ENCODE results near the gene CSRP1. TPM values are rescaled to one million over a fixed set of nuclear protein-coding genes. Genes with fewer than 3 reads are reported as not detected.
A peak's percentile ranks its signal among the peaks of the same experiment; 100 is the strongest.

Gene CSRP1
- total RNA-seq, 1 experiment from 2014 or later: 94.4 TPM

DNA sequence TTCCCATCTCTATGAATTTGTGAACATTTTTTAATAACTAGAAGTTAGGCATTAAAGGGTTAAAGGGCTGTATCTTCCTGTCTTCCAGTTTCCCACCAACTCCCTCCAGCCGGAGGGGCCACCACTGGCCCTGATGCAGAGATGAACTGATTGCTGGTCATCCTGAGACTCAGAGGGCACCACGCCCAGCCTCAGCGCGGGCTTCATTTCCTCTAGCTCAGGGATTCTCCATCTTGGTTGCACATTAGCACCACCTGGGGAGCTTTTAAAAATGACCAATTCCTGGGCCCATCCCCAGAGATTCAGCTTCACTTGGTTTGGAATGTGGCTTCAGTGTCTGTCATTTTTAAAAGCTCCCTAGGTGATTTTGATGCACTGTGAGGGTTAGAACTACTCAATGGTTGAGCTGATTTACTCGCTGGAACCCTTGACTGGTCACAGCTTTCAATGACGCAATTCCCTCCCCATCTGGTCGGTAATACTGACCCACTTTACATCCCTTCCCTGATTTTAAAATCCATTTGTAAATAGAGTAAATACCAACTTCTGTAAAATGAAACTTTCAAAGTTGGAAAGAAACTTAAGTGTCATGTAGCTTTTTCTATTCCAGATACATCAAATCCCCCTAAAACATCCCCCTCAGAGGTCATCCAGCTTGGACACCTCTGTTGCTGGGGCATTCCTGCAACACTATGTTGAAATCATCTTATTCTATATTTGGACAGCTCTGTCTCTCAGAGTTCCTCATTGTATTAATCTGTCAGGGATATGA lies 37.1 kb upstream of the CSRP1 start:
- H3K4me1 ChIP-seq (ENCODE audit: control insufficient read depth, insufficient read depth, low read length): peaks cover 12% of the 10 kb centered on the region
- DNase-seq (ENCODE audit: low read depth, low spot score): no peak
- BruUV-seq (replicated peaks): no TSS peak
- ChIA-PET POLR2A (interaction anchor here (0.6 kb wide), 1 partner anchor 31 kb away, joined by 6 read pairs; no protein-coding TSS in a partner anchor), CTCF (no interaction called here)
- in situ Hi-C loops (cut with HindIII; ENCODE audit: low pct_unique_long_range_greater_than_20kb, low sequenced_read_pairs) (no loop called here), intact Hi-C loops (cut with micrococcal nuclease; ENCODE audit: unreplicated experiment) (no loop called here)
- no peak for TF ChIP-seq REST (IDR thresholded peaks at IDR 0.05; ENCODE audit: insufficient read depth in 1 of 2, low read depth in 2 of 2, low read length in 1 of 2)
- TF ChIP-seq POLR2AphosphoS5 (IDR thresholded peaks at IDR 0.05; ENCODE audit: low read depth, low read length): no peak
- TF ChIP-seq TCF7L2 (IDR thresholded peaks at IDR 0.05; ENCODE audit: low read depth, low read length): no peak
- no peak for TF ChIP-seq SIN3A (IDR thresholded peaks at IDR 0.05; ENCODE audit: borderline replicate concordance, insufficient read depth, low read depth, low read length)
- no peak overlapping the region for H3K4me3 ChIP-seq (ENCODE audit: low read depth in 2 of 2, low read length in 2 of 2)
- no peaks in the 10 kb centered on the region for H3K27me3 ChIP-seq (ENCODE audit: control insufficient read depth, insufficient read depth, low read length)
- no peak overlapping the region for H3K27ac ChIP-seq (ENCODE audit: low read length)
- ATAC-seq: no peak
- no peaks in the 10 kb centered on the region for H3K36me3 ChIP-seq (ENCODE audit: control insufficient read depth, insufficient read depth, low read length)
- H3K9me3 ChIP-seq (ENCODE audit: control insufficient read depth, insufficient read depth, low read depth, low read length): no peaks in the 10 kb centered on the region

GRCh38 chr1:201542309-201543035 lies 35.5 kb upstream of the CSRP1 start:
- intact Hi-C loops (cut with micrococcal nuclease; ENCODE audit: unreplicated experiment): no loop called here
- no peak for DNase-seq (ENCODE audit: low read depth, low spot score)
- no peaks in the 10 kb centered on the region for H3K27me3 ChIP-seq (ENCODE audit: control insufficient read depth, insufficient read depth, low read length)
- H3K4me3 ChIP-seq (ENCODE audit: low read depth in 2 of 2, low read length in 2 of 2): no peak overlapping the region
- CTCF ChIA-PET: no interaction called here
- TF ChIP-seq SIN3A (IDR thresholded peaks at IDR 0.05; ENCODE audit: borderline replicate concordance, insufficient read depth, low read depth, low read length) (no peak), CTCF (IDR thresholded peaks at IDR 0.05) (no peak), REST (IDR thresholded peaks at IDR 0.05; ENCODE audit: insufficient read depth in 1 of 2, low read depth in 2 of 2, low read length in 1 of 2) (no peak), POLR2AphosphoS5 (IDR thresholded peaks at IDR 0.05; ENCODE audit: low read depth, low read length) (no peak), TCF7L2 (IDR thresholded peaks at IDR 0.05; ENCODE audit: low read depth, low read length) (no peak)
- H3K27ac ChIP-seq (ENCODE audit: low read length): peak overlapping the region; percentile 41
- no TSS peak for BruUV-seq (replicated peaks)
- H3K4me1 ChIP-seq (ENCODE audit: control insufficient read depth, insufficient read depth, low read length): peaks cover 19% of the 10 kb centered on the region
- no peaks in the 10 kb centered on the region for H3K9me3 ChIP-seq (ENCODE audit: control insufficient read depth, insufficient read depth, low read depth, low read length)
- no peak for ATAC-seq
- in situ Hi-C loops (cut with HindIII; ENCODE audit: low pct_unique_long_range_greater_than_20kb, low sequenced_read_pairs): no loop called here
- POLR2A ChIA-PET: no interaction called here
- no peaks in the 10 kb centered on the region for H3K36me3 ChIP-seq (ENCODE audit: control insufficient read depth, insufficient read depth, low read length)

Measured in Panc1 (cell line).